BE2C (cell line): Measurements from ENCODE around the gene ASB8.

ENCODE experiments used
- DNase-seq: peaks from one replicate; pipeline ENCODE4 v3.0.0-alpha.2; 2020
- H3K27me3 ChIP-seq: fragments of 250-450 bp; sonication (Bioruptor Pico); 2 replicates; pipeline ENCODE4 v1.5.1; 2020; ENCODE audit warnings: mild to moderate bottlenecking
- H3K36me3 ChIP-seq: fragments of 250-450 bp; sonication (Bioruptor Pico); 2 replicates; pipeline ENCODE4 v1.5.1; 2020; ENCODE audit warnings: mild to moderate bottlenecking
- H3K4me1 ChIP-seq: fragments of 250-450 bp; sonication (Bioruptor Pico); 2 replicates; pipeline ENCODE4 v1.5.1; 2020
- H3K4me3 ChIP-seq: 2 replicates; pipeline ENCODE4 v1.5.1; 2011; ENCODE audit warnings: low read depth, low read length
- H3K9me3 ChIP-seq: fragments of 250-450 bp; sonication (Bioruptor Pico); 2 replicates; pipeline ENCODE4 v1.5.1; 2020
- TF ChIP-seq, protein P1 (sequence below): IDR thresholded peaks from 2 replicates; pipeline ENCODE4 v1.5.1; 2012; ENCODE audit warnings: mild to moderate bottlenecking, low read depth, low read length

The ASB8 gene

DNA sequence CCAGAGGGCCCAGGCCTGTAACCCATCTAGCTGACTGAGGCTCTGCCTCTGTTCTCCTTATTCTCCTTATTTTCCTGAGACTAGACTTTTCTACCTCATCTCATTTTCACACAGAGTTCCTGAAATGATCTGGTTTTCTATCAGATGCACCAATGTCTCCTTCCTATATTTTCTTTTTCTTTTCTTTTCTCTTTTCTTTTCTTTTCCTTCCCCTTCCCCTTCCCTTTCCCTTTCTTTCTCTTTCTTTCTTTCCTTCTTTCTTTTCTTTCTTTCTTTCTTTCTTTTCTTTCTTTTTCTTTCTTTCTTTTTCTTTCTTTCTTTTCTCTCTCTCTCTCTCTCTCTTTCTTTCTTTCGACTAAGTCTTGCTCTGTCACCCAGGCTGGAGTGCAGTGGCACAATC is 23.1 kb upstream of the ASB8 start:
- Histone ChIP-seq H3K36me3 (no peaks in the 10 kb centered on the region), H3K27me3 (peaks cover 37% of the 10 kb centered on the region), H3K4me3 (no peak overlapping the region), H3K4me1 (no peaks in the 10 kb centered on the region), H3K9me3 (no peaks in the 10 kb centered on the region)
- DNase-seq = no peak
- TF ChIP-seq, protein P1, sequence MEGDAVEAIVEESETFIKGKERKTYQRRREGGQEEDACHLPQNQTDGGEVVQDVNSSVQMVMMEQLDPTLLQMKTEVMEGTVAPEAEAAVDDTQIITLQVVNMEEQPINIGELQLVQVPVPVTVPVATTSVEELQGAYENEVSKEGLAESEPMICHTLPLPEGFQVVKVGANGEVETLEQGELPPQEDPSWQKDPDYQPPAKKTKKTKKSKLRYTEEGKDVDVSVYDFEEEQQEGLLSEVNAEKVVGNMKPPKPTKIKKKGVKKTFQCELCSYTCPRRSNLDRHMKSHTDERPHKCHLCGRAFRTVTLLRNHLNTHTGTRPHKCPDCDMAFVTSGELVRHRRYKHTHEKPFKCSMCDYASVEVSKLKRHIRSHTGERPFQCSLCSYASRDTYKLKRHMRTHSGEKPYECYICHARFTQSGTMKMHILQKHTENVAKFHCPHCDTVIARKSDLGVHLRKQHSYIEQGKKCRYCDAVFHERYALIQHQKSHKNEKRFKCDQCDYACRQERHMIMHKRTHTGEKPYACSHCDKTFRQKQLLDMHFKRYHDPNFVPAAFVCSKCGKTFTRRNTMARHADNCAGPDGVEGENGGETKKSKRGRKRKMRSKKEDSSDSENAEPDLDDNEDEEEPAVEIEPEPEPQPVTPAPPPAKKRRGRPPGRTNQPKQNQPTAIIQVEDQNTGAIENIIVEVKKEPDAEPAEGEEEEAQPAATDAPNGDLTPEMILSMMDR = no peak

DNA sequence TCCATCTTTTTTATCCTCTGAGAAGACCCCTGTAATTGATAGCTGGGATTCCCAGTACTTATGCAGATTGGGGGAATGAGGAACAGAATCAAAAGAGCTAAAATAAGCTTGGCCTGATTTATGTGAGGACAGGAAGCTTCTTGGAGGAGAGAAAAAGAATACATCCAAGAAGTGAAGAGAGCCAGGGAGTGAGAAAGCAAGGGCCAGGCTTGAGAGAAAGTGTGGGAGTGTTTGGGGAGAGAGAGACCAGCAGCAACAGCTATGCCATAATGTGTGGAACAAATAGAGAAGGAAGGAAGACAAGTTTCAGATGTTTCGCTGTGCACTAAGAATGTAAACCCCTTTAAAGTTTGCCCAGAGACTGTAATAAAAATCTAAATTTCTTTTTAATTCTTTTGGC is 22.2 kb upstream of the ASB8 start:
- Histone ChIP-seq H3K36me3 (no peaks in the 10 kb centered on the region), H3K27me3 (peaks cover 28% of the 10 kb centered on the region)

DNA sequence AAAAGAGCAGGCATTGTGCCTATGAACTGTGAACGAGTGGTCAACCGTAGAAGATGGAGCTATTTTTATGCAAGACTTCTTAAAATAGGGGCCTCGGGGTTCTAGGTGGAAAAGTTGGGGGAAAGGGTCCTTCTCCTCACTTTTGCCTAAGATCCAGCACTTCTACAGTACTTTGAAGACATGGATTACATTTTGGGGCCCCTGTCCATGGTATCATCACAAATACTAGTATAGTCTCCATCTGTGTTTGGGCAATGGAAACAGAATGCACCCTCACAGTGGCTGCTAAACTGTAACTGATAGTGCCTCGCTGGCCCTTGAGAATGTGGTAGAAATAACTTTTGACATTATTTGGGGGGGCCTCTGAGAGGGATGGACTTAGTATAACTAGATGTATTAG is 20.7 kb upstream of the ASB8 start:
- Histone ChIP-seq H3K27me3 (peaks cover 18% of the 10 kb centered on the region), H3K4me3 (no peak overlapping the region), H3K9me3 (no peaks in the 10 kb centered on the region), H3K4me1 (no peaks in the 10 kb centered on the region), H3K36me3 (no peaks in the 10 kb centered on the region)
- no peak for DNase-seq
- TF ChIP-seq, protein P1 = no peak

More for the DNA sequence above, 22.2 kb upstream of the ASB8 start:
- no peak for DNase-seq
- no peaks in the 10 kb centered on the region for H3K4me1 ChIP-seq
- no peak overlapping the region for H3K4me3 ChIP-seq
- no peaks in the 10 kb centered on the region for H3K9me3 ChIP-seq
- TF ChIP-seq, protein P1 = no peak

DNA sequence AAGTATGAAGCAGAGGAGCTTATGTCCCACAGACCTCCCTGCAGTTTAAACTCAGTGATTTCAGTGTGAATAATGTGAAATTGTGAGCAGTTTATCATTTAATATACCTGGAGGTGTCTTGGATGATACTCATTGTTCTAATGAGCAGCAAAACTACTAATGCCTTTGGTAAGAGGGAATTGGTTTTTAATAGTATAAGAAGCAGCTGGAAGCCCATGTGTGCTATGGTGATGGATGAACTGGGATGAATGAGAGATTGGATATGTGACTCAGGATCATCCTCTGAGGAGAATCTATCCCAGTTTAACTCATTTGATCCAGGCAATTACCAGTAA is 19.1 kb upstream of the ASB8 start:
- no peaks in the 10 kb centered on the region for H3K4me1 ChIP-seq
- TF ChIP-seq, protein P1 = no peak
- H3K36me3 ChIP-seq = no peaks in the 10 kb centered on the region
- H3K27me3 ChIP-seq = peaks cover 18% of the 10 kb centered on the region
- DNase-seq = no peak
- H3K4me3 ChIP-seq = no peak overlapping the region
- H3K9me3 ChIP-seq = no peaks in the 10 kb centered on the region

DNA sequence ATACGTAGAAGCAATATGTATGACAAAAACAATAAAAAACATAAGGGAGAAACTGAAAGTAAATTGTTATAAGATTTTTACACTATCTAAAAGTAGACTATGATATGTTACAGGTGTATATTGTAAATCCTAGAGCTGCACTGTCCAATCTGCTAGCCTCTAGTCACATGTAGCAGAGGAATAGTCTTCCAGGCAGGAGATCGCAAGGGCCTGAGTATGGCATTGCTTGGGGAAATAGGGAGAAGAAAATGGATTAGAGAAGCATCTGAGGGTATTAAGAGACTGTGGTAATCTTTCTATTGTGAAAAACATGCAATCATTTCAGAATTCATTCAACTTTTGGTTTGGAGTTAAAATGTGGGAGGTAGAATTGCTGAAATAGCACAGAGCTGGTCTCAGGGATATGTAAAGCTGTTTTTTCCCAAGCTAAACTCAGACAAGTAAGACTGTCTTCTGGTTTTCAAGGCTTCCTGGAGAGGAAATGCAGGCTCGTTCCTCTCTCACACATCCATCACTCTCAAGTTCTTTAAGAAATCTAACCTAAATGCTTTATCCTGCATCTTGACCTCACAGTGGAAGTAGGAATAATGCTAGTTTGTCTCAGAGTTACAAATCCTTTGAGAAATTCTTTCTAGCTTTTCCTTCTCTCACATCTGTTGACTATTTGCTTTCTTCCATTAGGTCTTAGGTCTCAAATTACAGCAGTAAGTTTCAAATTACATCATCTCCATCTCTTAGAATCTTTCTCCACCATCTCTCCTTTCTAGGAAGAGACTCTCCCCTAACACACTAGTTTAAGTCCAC is 18.5 kb upstream of the ASB8 start:
- no peaks in the 10 kb centered on the region for H3K9me3 ChIP-seq
- peaks cover 18% of the 10 kb centered on the region for H3K27me3 ChIP-seq
- no peak overlapping the region for H3K4me3 ChIP-seq
- TF ChIP-seq, protein P1 = no peak
- no peaks in the 10 kb centered on the region for H3K4me1 ChIP-seq
- no peak for DNase-seq
- no peaks in the 10 kb centered on the region for H3K36me3 ChIP-seq

DNA sequence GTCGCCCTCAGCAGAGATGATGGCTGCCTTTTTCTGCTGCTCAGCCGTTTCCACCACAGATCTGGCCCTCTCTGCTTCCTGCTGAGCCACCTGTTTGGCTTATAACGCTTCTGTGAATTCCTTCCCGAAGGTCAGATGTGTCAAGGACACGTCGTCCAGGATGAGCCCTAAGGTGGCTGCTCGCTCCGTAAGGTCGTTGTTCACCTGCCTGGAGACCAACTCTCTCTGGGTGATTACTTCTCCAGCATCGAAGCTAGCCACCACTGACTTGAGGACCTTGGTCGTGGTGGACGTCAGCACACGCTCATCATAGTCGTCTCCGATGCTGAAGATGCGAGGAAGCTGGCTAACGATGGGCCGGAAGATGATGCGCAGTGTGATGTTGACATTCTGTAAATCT is 11.7 kb upstream of the ASB8 start:
- DNase-seq = no peak
- no peak overlapping the region for H3K4me3 ChIP-seq
- H3K36me3 ChIP-seq = no peaks in the 10 kb centered on the region
- H3K4me1 ChIP-seq = no peaks in the 10 kb centered on the region
- no peaks in the 10 kb centered on the region for H3K9me3 ChIP-seq
- no peaks in the 10 kb centered on the region for H3K27me3 ChIP-seq
- TF ChIP-seq, protein P1 = no peak
